Transverse colon (tissue), 4 donors: Measurements from ENCODE around the gene FMNL2.

Experiments used
- CTCF ChIP-seq, 5 experiments: fragments of 200-600 bp in 3 of 5; fragments of 450-650 bp in 2 of 5; sonication (generic) in 3 of 5; IDR thresholded peaks; 1 replicate in 2 of 5; 2 replicates in 3 of 5; pipeline ENCODE4 v1.5.1; 2016 to 2017; ENCODE audit warnings: antibody characterized with exemption in 5 of 5, inconsistent platforms in 3 of 5, mild to moderate bottlenecking in 2 of 5, moderate library complexity in 1 of 5
- EP300 ChIP-seq: sonication (generic); formaldehyde crosslinking; IDR thresholded peaks from one replicate; pipeline ENCODE4 v1.6.1; 2017; ENCODE audit warnings: antibody characterized with exemption, low read depth
- POLR2A ChIP-seq: fragments of 450-650 bp; IDR thresholded peaks from one replicate; pipeline ENCODE4 v1.6.1; 2016; ENCODE audit warnings: antibody characterized with exemption, mild to moderate bottlenecking, moderate library complexity
- POLR2AphosphoS5 ChIP-seq, 3 donors: sonication (generic); formaldehyde crosslinking; IDR thresholded peaks; one replicate each; pipeline ENCODE4 v1.6.1; 2016; ENCODE audit warnings: antibody characterized with exemption in 3 of 3

- TF ChIP-seq CTCF (IDR thresholded peaks at IDR 0.05): no peak
- no peak for TF ChIP-seq EP300
- no peak for TF ChIP-seq POLR2A
- TF ChIP-seq POLR2AphosphoS5 (IDR thresholded peaks at IDR 0.05): no peak
These were observed 37.3 kb upstream of the FMNL2 start for GRCh38 chr2:152297715-152298114.
